ENCODE results near the gene PDCL3. TPM values are rescaled to one million over a fixed set of nuclear protein-coding genes. Genes with fewer than 3 reads are reported as not detected.

The PDCL3 gene
- total RNA-seq, 1 donor from 2014 or later, result 15.7 TPM

DNA sequence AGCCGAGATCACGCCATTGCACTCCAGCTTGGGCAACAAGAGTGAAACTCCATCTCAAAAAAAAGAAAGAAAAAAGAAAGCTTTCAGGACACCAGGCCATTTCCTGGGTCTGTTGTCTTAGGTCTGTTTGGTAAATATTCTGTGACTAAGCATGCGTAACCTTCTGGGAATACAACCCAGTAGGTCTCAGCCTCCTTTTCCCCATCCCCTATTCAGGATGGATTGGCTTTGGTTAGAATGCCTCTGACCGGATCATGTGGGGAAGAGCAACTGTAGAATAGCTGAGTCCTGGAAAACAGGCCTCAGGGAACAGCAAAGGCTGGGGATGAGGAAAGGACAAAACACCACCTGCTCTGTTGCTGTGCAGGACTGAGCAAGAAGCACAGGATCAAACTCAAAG, 1.6 kb upstream of the PDCL3 start:
- DNase-seq, result no peak

DNA sequence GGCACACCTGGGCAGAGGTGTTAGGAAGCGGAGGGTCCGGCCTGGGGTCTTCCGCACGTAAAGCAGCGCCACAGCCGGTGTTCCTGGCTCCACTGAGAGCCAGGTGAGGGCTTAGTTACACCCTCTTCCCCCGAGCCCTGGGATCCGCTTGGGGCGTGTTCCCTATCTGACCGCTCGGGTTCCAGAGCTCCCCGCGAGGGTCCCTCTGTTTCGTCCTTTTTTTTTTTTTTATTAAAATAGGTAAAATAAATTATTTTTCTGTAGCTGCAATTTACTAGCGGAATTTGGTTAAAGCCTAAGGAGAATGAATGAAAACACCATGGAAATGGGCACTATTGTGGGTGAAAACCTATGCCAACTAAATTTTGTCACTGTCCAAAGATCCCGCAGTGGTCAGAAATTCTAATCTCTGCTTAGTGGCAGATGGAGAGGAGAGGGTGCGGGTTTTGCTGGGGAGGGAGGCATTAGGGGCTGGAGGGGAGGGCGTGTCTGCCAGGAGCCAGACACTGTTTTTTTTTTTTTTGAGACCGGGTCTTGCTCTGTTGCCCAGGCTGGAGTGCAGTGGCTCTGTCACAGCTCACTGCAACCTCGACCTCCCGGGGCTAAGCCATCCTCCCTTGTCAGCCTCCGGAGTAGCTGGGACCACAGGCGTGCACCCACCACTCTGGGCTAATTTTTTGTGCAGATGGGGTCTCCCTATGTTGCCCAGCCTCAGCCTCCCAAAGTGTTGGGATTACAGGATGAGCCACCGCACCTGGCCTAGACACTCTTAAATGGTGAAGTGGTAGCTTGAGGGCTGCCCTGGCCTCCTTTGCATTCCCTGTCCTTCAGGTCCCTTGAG, 834 bp downstream of the PDCL3 start:
- DNase-seq, result peak; percentile 2

DNA sequence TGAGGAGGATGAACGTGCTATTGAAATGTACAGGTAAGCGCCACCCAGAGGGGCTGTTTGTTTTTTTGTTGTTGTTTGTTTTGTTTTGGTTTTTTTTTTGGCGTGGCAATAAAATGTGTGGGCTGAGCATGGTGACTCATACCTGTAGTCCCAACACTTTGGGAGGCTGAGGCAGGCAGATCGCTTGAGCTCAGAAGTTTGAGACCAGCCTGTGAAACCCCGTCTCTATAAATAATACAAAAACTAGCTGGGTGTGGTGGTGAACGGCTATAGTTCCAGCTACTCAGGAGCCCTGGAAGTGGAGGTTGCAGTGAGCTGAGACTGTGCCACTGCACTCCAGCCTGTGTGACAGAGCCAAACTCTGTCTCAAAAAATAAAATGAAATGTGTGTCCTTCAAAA, 6.2 kb downstream of the PDCL3 start:
- DNase-seq, result no peak

- DNase-seq, result no peak
Observed at GRCh38 chr2:100571668-100572067, 8.9 kb downstream of the PDCL3 start.

- DNase-seq, result no peak
Observed at GRCh38 chr2:100577777-100578176, 15.0 kb downstream of the PDCL3 start.

DNA sequence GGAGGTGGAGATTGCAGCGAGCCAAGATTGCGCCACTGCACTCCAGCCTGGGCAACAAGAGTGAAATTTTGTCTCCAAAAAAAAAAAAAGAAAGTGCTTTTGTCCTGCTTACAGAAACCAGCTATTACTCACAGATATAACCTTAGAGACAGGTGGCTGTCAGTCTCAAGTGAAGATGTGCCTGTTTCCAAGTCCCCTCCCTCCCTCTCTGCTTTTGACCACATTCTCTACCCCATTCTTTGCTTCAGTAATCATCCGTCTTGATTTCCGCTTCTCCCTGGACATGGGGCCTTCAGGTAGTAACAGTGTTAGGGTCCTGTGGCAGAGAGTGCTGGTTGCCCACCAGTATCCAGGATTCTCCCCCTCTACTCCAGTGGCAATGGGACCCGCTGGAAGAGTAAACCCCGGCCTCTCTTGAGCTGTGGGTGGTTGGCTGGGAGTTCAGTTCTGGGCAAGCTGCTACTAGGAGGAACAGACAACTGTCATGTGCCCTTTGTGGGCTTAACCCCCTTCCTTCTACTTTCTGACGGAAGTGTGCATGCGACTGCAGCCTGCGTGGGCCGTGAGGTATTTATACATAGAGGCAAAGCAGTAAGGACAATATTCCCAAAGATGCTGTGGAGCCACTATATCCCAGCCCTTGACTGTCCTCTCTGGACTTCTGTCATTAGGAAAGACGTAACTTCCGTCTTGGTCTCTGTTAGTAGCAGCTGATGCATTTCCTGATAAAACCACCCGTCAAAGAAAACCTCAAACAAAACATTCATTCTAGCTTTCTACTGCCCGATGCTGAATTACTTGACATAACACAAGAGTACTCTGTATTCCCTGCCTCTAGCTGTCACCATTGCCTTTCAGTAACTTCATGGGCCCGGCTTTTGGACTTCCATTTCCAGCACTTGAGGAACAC, 17.8 kb downstream of the PDCL3 start:
- no peak for DNase-seq

GRCh38 chr2:100581277-100581612, 18.5 kb downstream of the PDCL3 start:
- no peak for DNase-seq

GRCh38 chr2:100584816-100585215, 22.0 kb downstream of the PDCL3 start:
- DNase-seq, result no peak

DNA sequence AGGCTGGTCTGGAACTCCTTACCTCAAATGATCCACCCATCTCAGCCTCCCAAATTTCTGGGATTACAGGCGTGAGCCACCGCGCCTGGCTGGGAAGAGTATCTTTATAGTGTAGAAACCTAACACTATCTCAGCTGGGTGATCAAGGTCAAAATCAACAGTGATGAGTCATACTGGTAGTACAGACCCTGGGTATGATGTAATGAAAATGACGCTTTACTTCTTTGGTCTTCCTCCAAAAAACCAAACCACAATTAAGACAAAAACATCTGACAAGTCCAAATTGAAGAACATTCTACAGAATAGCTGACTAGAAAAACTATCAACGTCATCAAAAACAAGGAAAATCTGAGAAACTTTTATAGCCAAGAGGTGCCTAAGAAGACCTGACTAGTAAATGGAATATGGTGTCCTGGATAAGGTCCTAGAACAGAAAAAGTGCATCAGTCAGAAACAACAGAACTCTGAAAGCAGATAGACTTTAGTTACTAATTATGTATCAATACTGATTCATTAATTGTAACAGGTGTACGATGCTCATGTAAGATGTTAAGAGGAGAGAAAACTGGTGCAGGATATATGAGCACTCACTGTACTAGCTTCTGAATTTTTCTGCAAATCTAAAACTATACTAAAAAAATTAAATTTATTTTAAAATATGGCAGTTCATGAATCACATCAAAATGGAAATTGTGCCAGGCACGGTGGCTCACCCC, 25.4 kb downstream of the PDCL3 start:
- no peak for DNase-seq

DNA sequence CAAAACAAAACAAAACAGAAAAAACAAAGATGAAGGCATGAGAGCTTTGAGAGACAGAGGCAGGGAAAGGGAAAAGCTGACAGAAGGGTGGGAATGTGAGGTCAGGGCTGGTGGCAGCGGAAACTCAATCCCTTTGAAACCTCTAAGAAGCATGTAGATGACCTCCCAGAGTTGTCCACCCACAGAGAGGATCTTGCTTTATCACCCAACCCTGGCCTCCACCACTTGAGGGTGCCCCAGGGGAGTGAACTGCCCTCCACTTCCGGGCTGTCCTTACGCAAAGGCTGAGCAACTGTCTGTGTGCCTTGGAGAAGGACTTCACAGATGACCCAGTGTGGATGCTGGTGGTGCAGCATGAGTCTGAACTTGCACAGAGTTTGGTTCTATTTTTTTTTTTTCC, 26.7 kb downstream of the PDCL3 start:
- no peak for DNase-seq

GRCh38 chr2:100592226-100592625, 29.4 kb downstream of the PDCL3 start:
- no peak for DNase-seq

DNA sequence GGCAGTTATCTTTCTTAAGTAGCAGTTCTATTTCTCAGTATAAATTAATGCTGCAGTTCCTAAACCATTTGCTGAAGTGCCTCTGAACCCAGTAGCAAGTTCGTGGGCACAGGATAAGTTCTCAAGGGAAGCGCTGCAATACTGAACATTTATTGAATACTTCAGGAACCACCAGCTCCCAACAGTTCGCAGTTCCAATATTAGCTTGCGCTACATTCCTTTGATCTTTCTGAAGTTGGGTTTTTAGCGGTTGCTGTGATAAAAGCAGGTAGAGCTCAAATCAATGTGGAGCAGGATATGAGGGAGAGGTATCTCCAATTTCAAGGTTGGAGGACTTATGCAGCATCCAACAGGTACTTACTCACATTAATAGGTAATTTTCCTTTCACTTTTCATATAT, 33.7 kb downstream of the PDCL3 start:
- DNase-seq, result no peak

GRCh38 chr2:100599566-100599965, 36.8 kb downstream of the PDCL3 start:
- no peak for DNase-seq

DNA sequence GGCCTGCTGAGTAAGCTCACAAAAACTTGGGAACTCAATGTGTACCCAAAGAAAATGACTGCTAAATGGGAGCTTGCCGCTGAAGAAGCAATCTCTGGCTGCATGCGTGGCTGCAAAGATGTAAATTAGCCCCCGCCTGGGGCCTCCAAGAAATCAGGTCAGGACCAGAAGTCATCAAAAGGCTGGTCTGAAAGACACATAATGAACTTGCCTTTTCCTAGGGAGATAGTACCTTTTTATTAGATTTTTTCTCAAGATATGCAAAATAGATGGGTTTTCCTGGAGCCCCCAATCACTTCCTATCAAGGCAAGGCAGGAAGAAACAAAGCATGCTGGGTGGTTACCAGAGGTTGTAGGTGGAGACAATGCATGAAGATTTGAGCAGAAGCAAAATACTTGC, 38.9 kb downstream of the PDCL3 start:
- DNase-seq, result no peak

DNA sequence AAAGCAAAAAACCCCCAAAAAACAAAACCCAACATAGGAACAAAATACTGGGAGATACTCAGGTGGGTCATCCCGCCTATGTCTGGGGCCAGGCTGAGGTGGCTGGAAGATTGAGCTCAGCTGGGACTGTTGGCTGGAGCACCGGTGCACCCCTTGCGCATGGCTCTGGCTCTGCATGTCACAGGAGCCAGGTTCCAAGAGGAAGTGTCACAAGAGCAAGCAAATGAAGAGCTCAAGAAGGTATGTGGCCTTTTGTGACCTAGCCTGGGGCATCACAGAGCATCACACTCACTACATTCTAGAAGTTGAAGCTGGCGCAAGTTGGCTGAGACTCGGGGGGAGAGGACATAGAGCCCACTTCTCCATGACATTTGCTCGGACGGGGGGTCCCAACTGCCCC, 40.6 kb downstream of the PDCL3 start:
- no peak for DNase-seq

DNA sequence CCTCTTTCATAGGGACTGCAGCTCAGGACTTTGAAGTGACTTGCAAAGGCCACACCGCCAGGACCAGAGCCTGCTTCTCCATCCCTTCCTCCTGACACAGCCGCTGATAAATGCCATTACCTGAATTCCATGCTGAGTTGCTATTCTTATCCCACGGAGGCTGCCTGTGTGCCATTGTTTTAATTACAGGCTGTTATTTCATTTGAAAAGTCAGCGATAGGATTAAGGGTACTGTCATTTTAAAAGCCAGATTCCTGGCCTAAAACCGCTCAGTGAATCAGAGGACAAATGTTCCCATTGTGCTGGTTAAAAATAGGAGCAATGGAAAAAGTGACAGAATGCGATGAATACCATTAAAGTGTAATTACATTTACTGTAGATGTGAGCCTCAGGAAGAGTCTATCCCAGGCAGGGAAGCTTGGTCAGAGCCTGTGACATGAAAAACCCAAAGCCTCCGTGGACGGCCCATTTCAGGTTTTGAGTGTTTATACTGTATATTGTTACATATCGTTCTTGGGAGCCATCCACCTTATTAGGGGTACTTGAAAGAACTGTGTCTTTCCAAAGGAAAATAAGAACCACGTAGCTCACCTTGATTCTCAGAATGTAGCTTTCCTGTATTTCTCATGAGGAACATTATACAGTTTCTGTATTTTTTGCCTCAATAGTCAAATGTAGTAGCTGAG, 41.3 kb downstream of the PDCL3 start:
- DNase-seq, result peak; percentile 44

GRCh38 chr2:100606332-100606725, 43.5 kb downstream of the PDCL3 start:
- DNase-seq, result no peak

DNA sequence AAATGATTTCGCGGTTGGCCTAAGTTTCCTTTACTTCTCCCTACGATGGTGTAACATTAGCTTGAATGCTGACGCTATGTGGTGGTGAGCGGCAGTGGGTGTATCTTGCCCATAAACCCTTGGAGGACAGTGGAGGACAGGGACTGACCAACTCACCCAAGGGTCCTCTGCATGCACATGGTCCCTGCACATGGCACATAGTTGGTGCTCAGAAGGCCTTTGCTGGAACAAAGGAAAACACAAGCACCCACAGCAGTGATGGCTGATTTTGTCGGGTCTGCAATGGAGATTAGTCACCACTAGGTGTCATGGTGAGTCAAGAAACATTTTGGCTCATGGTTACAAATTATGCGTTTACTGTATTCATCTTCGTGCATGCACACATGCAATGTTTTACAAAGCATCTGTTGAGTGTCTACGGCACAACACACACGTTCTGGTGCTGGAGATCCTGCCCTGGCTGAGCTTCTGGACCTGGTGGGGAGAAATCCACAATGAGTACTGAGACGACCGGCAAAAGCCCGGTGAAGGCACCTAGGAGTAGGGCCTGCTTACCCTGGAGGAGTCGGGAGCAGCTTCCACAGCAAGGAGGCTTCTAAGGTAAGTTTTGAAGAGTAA, 44.0 kb downstream of the PDCL3 start:
- DNase-seq, result peak; percentile 33

GRCh38 chr2:100610381-100610831, 47.6 kb downstream of the PDCL3 start:
- peak; percentile 3 for DNase-seq

GRCh38 chr2:100611079-100612029, 48.6 kb downstream of the PDCL3 start:
- no peak for DNase-seq
